H1 (cell line): ENCODE measurements around the gene TMEM14B. TPM values are rescaled to one million over a fixed set of nuclear protein-coding genes. Genes with fewer than 3 reads are reported as not detected.

Experiments
- polyA plus RNA-seq, 7 experiments: library from polyadenylated mRNA; depleted of rRNA in 3 of 7; stranded (reverse) in 5 of 7; unstranded in 2 of 7; fragments of >200 nt in 5 of 7; fragments of 200-250 nt in 2 of 7; gene quantifications; 1 replicate in 5 of 7; 2 replicates in 1 of 7; 4 replicates in 1 of 7; pipeline versions ENCODE4 v1.2.1 to v1.2.3, GENCODE V29; 2011 to 2013; ENCODE audit warnings: missing spikeins in 2 of 7, mixed read lengths in 2 of 7
- total RNA-seq: library from RNA; stranded (reverse); fragmentation: NEBNext Ultra II Directional; extraction: Animal tissue kit (Norgen Biotek cat#: 25700); gene quantifications from 2 replicates; pipeline ENCODE4 v1.2.1, GENCODE V29; 2021
- TF ChIP-seq, protein P1 (sequence below): IDR thresholded peaks from 2 replicates; pipeline ENCODE4 v1.6.1; 2011; ENCODE audit warnings: low read length, improper control_type of control experiment

The TMEM14B gene
- total and polyA plus RNA-seq, 2 of the 8 experiments (the other 6 are each of a cell fraction or from before 2014, with no cell fraction given), result 84.6 to 109 TPM

DNA sequence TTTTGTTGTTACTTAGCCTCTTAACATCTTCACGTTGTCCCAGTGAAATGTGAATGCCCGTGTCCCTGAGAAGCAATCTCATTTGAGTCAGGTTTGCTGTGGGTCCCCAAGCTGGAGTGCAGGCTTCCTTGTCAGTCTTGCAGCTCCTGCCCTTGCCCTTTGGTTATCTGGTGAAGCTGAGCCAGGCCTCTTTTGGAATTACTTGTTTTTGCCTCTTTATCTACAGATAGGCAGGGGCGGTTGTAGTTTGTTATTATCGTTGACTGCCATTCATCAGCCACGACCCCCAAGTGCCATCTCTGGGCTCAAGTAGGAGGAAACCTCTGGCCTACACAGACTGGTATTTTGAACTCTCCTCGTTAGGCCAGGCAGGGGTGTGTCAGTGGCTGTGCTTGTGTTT is 22.6 kb upstream of the TMEM14B start (continued):
- TF ChIP-seq, protein P1, sequence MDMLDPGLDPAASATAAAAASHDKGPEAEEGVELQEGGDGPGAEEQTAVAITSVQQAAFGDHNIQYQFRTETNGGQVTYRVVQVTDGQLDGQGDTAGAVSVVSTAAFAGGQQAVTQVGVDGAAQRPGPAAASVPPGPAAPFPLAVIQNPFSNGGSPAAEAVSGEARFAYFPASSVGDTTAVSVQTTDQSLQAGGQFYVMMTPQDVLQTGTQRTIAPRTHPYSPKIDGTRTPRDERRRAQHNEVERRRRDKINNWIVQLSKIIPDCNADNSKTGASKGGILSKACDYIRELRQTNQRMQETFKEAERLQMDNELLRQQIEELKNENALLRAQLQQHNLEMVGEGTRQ, result no peak
